Neural progenitor cell (in vitro differentiated cells): Measurements from ENCODE around the gene RNF220.

ENCODE experiments used
- EZH2 ChIP-seq: fragments of 200-600 bp; sonication (generic); IDR thresholded peaks from 2 replicates; pipeline ENCODE4 v1.6.1; 2017; ENCODE audit warnings: antibody characterized with exemption, mild to moderate bottlenecking, moderate library complexity
- TF ChIP-seq, protein P1 (sequence below): fragments of 200-600 bp; sonication (generic); IDR thresholded peaks from 2 replicates; pipeline ENCODE4 v1.5.1; 2017; ENCODE audit warnings: antibody characterized with exemption, mild to moderate bottlenecking

DNA sequence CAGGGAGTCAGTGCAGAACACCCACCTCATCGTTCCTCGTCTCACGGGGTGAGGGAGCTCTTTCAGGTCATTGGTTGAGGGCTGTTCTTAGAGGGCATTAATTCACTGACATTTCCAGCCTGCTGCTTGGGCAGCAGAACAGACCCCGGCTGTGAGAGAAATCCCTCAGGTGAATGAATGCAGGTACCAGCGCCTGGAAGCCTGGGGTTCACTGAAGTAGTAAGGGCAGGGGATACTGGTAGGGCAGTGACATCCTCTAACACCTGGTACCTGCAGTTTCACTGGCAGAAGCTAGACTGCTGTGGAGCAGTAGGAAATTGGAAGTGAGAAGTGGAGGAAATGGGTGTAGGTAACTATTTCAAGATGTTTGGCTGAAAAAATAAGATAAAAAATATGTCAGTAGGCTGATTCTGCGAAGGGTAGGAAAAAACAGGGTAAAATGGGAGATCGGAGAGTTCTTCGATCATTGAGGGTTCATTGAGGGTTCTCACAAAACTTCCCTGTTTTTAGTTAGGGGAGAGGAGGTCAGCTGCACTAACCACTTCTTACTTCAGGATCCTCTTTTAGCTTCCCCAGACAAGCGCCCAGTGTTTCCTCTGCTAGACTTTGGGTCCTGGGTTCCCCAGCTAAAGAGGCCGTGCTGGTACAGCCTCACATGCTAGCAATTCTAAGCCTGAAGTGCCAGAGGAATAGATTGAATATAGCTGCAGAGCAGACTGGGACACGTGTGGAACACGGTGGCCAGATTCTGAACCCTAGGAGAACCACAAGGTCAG is 55.2 kb downstream of the RNF220 start:
- TF ChIP-seq, protein P1, sequence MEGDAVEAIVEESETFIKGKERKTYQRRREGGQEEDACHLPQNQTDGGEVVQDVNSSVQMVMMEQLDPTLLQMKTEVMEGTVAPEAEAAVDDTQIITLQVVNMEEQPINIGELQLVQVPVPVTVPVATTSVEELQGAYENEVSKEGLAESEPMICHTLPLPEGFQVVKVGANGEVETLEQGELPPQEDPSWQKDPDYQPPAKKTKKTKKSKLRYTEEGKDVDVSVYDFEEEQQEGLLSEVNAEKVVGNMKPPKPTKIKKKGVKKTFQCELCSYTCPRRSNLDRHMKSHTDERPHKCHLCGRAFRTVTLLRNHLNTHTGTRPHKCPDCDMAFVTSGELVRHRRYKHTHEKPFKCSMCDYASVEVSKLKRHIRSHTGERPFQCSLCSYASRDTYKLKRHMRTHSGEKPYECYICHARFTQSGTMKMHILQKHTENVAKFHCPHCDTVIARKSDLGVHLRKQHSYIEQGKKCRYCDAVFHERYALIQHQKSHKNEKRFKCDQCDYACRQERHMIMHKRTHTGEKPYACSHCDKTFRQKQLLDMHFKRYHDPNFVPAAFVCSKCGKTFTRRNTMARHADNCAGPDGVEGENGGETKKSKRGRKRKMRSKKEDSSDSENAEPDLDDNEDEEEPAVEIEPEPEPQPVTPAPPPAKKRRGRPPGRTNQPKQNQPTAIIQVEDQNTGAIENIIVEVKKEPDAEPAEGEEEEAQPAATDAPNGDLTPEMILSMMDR = no peak
- TF ChIP-seq EZH2 = no peak
